Neural progenitor cell (in vitro differentiated cells): ENCODE results near the gene THSD4. TPM values are rescaled to one million over a fixed set of nuclear protein-coding genes. Genes with fewer than 3 reads are reported as not detected.

Experiments
- DNase-seq: peaks from one replicate; pipeline ENCODE4 v3.0.0-alpha.2; 2016; ENCODE audit warnings: low spot score
- H2AFZ ChIP-seq: fragments of 200-600 bp; sonication (generic); replicated peaks from 2 replicates; pipeline ENCODE4 v1.6.1; 2016; ENCODE audit warnings: antibody characterized with exemption
- H3F3A ChIP-seq: fragments of 200-600 bp; sonication (generic); 2 replicates; pipeline ENCODE4 v1.6.1; 2016; ENCODE audit warnings: antibody characterized with exemption, low read depth
- H3K27ac ChIP-seq: fragments of 200-600 bp; sonication (generic); 2 replicates; pipeline ENCODE4 v1.5.1; 2016; ENCODE audit warnings: mild to moderate bottlenecking
- H3K27me3 ChIP-seq: fragments of 200-600 bp; sonication (generic); 2 replicates; pipeline ENCODE4 v1.6.1; 2016; ENCODE audit warnings: mild to moderate bottlenecking, moderate library complexity
- H3K36me3 ChIP-seq: fragments of 200-600 bp; sonication (generic); 2 replicates; pipeline ENCODE4 v1.5.1; 2016
- H3K4me1 ChIP-seq: fragments of 200-600 bp; sonication (generic); 2 replicates; pipeline ENCODE4 v1.6.1; 2016; ENCODE audit warnings: mixed run types
- H3K4me2 ChIP-seq: fragments of 200-600 bp; sonication (generic); 2 replicates; pipeline ENCODE4 v1.6.1; 2016
- H3K4me3 ChIP-seq: fragments of 200-600 bp; sonication (generic); 2 replicates; pipeline ENCODE4 v1.5.1; 2016
- H3K79me2 ChIP-seq: fragments of 200-600 bp; sonication (generic); 2 replicates; pipeline ENCODE4 v1.6.1; 2016; ENCODE audit warnings: low read depth
- H3K9ac ChIP-seq: fragments of 200-600 bp; sonication (generic); 2 replicates; pipeline ENCODE4 v1.6.1; 2016
- H3K9me3 ChIP-seq: fragments of 200-600 bp; sonication (generic); 2 replicates; pipeline ENCODE4 v1.5.1; 2016; ENCODE audit warnings: low read depth
- H4K20me1 ChIP-seq: fragments of 200-600 bp; sonication (generic); 2 replicates; pipeline ENCODE4 v1.6.1; 2016; ENCODE audit warnings: low read depth
- H3K27ac Mint-ChIP-seq: 3 replicates; pipeline ENCODE4 v1.8.0; 2021; ENCODE audit warnings: mixed read lengths
- H3K27me3 Mint-ChIP-seq: 2 replicates; pipeline ENCODE4 v1.8.0; 2022; ENCODE audit warnings: low read depth, mild to moderate bottlenecking, inconsistent platforms, moderate library complexity, mixed read lengths; ENCODE audit not compliant: insufficient read depth
- H3K36me3 Mint-ChIP-seq: 3 replicates; pipeline ENCODE4 v1.8.0; 2021; ENCODE audit warnings: mixed read lengths
- H3K4me1 Mint-ChIP-seq: 3 replicates; pipeline ENCODE4 v1.8.0; 2021; ENCODE audit warnings: mixed read lengths
- H3K4me3 Mint-ChIP-seq: 3 replicates; pipeline ENCODE4 v1.8.0; 2021; ENCODE audit warnings: mild to moderate bottlenecking, moderate library complexity, mixed read lengths
- H3K9me3 Mint-ChIP-seq: 3 replicates; pipeline ENCODE4 v1.8.0; 2020; ENCODE audit warnings: mixed read lengths
- CTCF ChIP-seq: fragments of 200-600 bp; sonication (generic); IDR thresholded peaks from 2 replicates; pipeline ENCODE4 v1.5.1; 2017; ENCODE audit warnings: antibody characterized with exemption, mild to moderate bottlenecking
- EZH2 ChIP-seq: fragments of 200-600 bp; sonication (generic); IDR thresholded peaks from 2 replicates; pipeline ENCODE4 v1.6.1; 2017; ENCODE audit warnings: antibody characterized with exemption, mild to moderate bottlenecking, moderate library complexity
- EZH2phosphoT487 ChIP-seq: fragments of 200-600 bp; sonication (generic); IDR thresholded peaks from 2 replicates; pipeline ENCODE4 v1.6.1; 2017; ENCODE audit warnings: antibody characterized with exemption
- total RNA-seq: library from RNA; depleted of rRNA; stranded (reverse); fragments of >200 nt; gene quantifications from 2 replicates; pipeline ENCODE4 v1.2.3, GENCODE V29; 2015; ENCODE audit warnings: low replicate concordance

The THSD4 gene
- total RNA-seq, 1 donor from 2014 or later: 2.4 TPM

- H3K27ac Mint-ChIP-seq: no peak overlapping the region
- no peak overlapping the region for H3K4me3 Mint-ChIP-seq
- Histone ChIP-seq H3K36me3 (no peaks in the 10 kb centered on the region), H3K4me1 (peaks cover 23% of the 10 kb centered on the region), H3F3A (peaks cover 22% of the 10 kb centered on the region), H3K27me3 (peaks cover 42% of the 10 kb centered on the region), H4K20me1 (no peaks in the 10 kb centered on the region), H2AFZ (no peak overlapping the region), H3K4me2 (no peak overlapping the region), H3K4me3 (no peak overlapping the region), H3K27ac (no peak overlapping the region), H3K79me2 (no peaks in the 10 kb centered on the region), H3K9ac (no peak overlapping the region), H3K9me3 (no peaks in the 10 kb centered on the region)
- peaks cover 36% of the 10 kb centered on the region for H3K4me1 Mint-ChIP-seq
- no peak for DNase-seq
- H3K9me3 Mint-ChIP-seq: no peaks in the 10 kb centered on the region
- no peak for TF ChIP-seq EZH2phosphoT487
- peaks cover 17% of the 10 kb centered on the region for H3K27me3 Mint-ChIP-seq
- no peaks in the 10 kb centered on the region for H3K36me3 Mint-ChIP-seq
Measured at GRCh38 chr15:71118881-71119632, 3.8 kb downstream of the THSD4 start.

GRCh38 chr15:71120428-71120944 lies 5.2 kb downstream of the THSD4 start:
- H3K79me2 ChIP-seq: no peaks in the 10 kb centered on the region
- H3K27ac ChIP-seq: no peak overlapping the region
- H3K36me3 Mint-ChIP-seq: no peaks in the 10 kb centered on the region
- TF ChIP-seq EZH2 (no peak), EZH2phosphoT487 (no peak), CTCF (no peak)
- no peaks in the 10 kb centered on the region for H3K9me3 ChIP-seq
- no peak overlapping the region for H3K27ac Mint-ChIP-seq
- H4K20me1 ChIP-seq: no peaks in the 10 kb centered on the region
- no peak overlapping the region for H2AFZ ChIP-seq
- H3K9ac ChIP-seq: no peak overlapping the region
- H3K36me3 ChIP-seq: no peaks in the 10 kb centered on the region
- peaks cover 12% of the 10 kb centered on the region for H3F3A ChIP-seq
- H3K4me1 ChIP-seq: peaks cover 16% of the 10 kb centered on the region
- H3K9me3 Mint-ChIP-seq: no peaks in the 10 kb centered on the region
- H3K4me3 Mint-ChIP-seq: no peak overlapping the region
- H3K4me3 ChIP-seq: no peak overlapping the region
- H3K27me3 ChIP-seq: peaks cover 34% of the 10 kb centered on the region
- peaks cover 12% of the 10 kb centered on the region for H3K27me3 Mint-ChIP-seq
- no peak overlapping the region for H3K4me2 ChIP-seq
- no peak for DNase-seq
- H3K4me1 Mint-ChIP-seq: peaks cover 28% of the 10 kb centered on the region

GRCh38 chr15:71121442-71121841 lies 6.2 kb downstream of the THSD4 start:
- Histone ChIP-seq H3K79me2 (no peaks in the 10 kb centered on the region), H3K4me2 (no peak overlapping the region), H4K20me1 (no peaks in the 10 kb centered on the region), H3K36me3 (no peaks in the 10 kb centered on the region), H3F3A (peaks cover 5% of the 10 kb centered on the region), H3K27me3 (peaks cover 26% of the 10 kb centered on the region), H3K9me3 (no peaks in the 10 kb centered on the region), H3K9ac (no peak overlapping the region), H3K27ac (no peak overlapping the region), H2AFZ (no peak overlapping the region), H3K4me3 (no peak overlapping the region), H3K4me1 (peaks cover 13% of the 10 kb centered on the region)
- Mint-ChIP-seq H3K9me3 (peaks cover 2% of the 10 kb centered on the region), H3K27ac (no peak overlapping the region), H3K27me3 (peaks cover 7% of the 10 kb centered on the region), H3K36me3 (no peaks in the 10 kb centered on the region), H3K4me1 (peaks cover 24% of the 10 kb centered on the region), H3K4me3 (no peak overlapping the region)
- TF ChIP-seq CTCF (no peak), EZH2 (no peak), EZH2phosphoT487 (no peak)
- peak; percentile 16 for DNase-seq
